A204.1 (cell line): ENCODE results near the gene BACH2.

Source experiments
- FAIRE-seq: peaks from 2 replicates; lab custom pipeline; 2012; peaks lifted over from hg19 to GRCh38; lab: Jason Lieb, UNC

Gene BACH2

GRCh38 chr6:89965441-89966227, 331.0 kb downstream of the BACH2 start:
- FAIRE-seq, result no peak

- FAIRE-seq, result no peak
Measured at GRCh38 chr6:89963391-89963790, 333.3 kb downstream of the BACH2 start.

- no peak for FAIRE-seq
Measured at GRCh38 chr6:89961481-89961880, 335.2 kb downstream of the BACH2 start.

GRCh38 chr6:89959883-89960282, 336.8 kb downstream of the BACH2 start:
- no peak for FAIRE-seq

GRCh38 chr6:89956182-89956581, 340.5 kb downstream of the BACH2 start:
- no peak for FAIRE-seq

GRCh38 chr6:89955364-89955763, 341.3 kb downstream of the BACH2 start:
- no peak for FAIRE-seq

- FAIRE-seq, result no peak
Measured at GRCh38 chr6:89954721-89955148, 341.9 kb downstream of the BACH2 start.

GRCh38 chr6:89952686-89953085, 344.0 kb downstream of the BACH2 start:
- FAIRE-seq, result no peak

- FAIRE-seq, result no peak
Measured at GRCh38 chr6:89952105-89952671, 344.5 kb downstream of the BACH2 start.

- no peak for FAIRE-seq
Measured at GRCh38 chr6:89951574-89952104, 345.0 kb downstream of the BACH2 start.

GRCh38 chr6:89950879-89951391, 345.7 kb downstream of the BACH2 start:
- FAIRE-seq, result no peak

- no peak for FAIRE-seq
Measured at GRCh38 chr6:89950446-89950845, 346.2 kb downstream of the BACH2 start.

- no peak for FAIRE-seq
Measured at GRCh38 chr6:89948876-89949275, 347.8 kb downstream of the BACH2 start.

GRCh38 chr6:89944826-89945407, 351.7 kb downstream of the BACH2 start:
- FAIRE-seq, result no peak

- no peak for FAIRE-seq
Measured at GRCh38 chr6:89944181-89944755, 352.4 kb downstream of the BACH2 start.

- FAIRE-seq, result no peak
Measured at GRCh38 chr6:89942601-89943000, 354.0 kb downstream of the BACH2 start.

GRCh38 chr6:89941763-89942497, 354.7 kb downstream of the BACH2 start:
- no peak for FAIRE-seq

- FAIRE-seq, result no peak
Measured at GRCh38 chr6:89941031-89941762, 355.4 kb downstream of the BACH2 start.

- FAIRE-seq, result peak; percentile 95
Measured at GRCh38 chr6:89940225-89941027, 356.2 kb downstream of the BACH2 start.

- FAIRE-seq, result no peak
Measured at GRCh38 chr6:89939144-89939543, 357.5 kb downstream of the BACH2 start.
